H9 (cell line): ENCODE data around the gene GPATCH2. TPM values are rescaled to one million over a fixed set of nuclear protein-coding genes. Genes with fewer than 3 reads are reported as not detected.

Source experiments
- DNase-seq: peaks from one replicate; pipeline ENCODE4 v3.0.0-alpha.2; 2017
- H2AFZ ChIP-seq: one replicate; pipeline ENCODE4 v1.6.1; 2013; ENCODE audit warnings: mild to moderate bottlenecking, low read length, control low read depth, moderate library complexity
- H2AK5ac ChIP-seq: 2 replicates; pipeline ENCODE4 v1.6.1; 2013; ENCODE audit warnings: low read length, control low read depth, mixed read lengths; ENCODE audit not compliant: insufficient read length
- H2BK120ac ChIP-seq: one replicate; pipeline ENCODE4 v1.6.1; 2013; ENCODE audit warnings: low read depth, mild to moderate bottlenecking, low read length, control low read depth, inconsistent platforms; ENCODE audit not compliant: poor library complexity, severe bottlenecking
- H2BK12ac ChIP-seq: 2 replicates; pipeline ENCODE4 v1.6.1; 2013; ENCODE audit warnings: low read length, control low read depth, mixed read lengths, low read depth; ENCODE audit not compliant: insufficient read length
- H2BK15ac ChIP-seq: 2 replicates; pipeline ENCODE4 v1.6.1; 2013; ENCODE audit warnings: low read depth, low read length, control low read depth
- H2BK20ac ChIP-seq: one replicate; pipeline ENCODE4 v1.6.1; 2013; ENCODE audit warnings: low read depth, mild to moderate bottlenecking, low read length, control low read depth, inconsistent platforms; ENCODE audit not compliant: poor library complexity, severe bottlenecking
- H2BK5ac ChIP-seq: 2 replicates; pipeline ENCODE4 v1.6.1; 2013; ENCODE audit warnings: low read length, control low read depth, mixed read lengths; ENCODE audit not compliant: insufficient read length
- H3K14ac ChIP-seq: 2 replicates; pipeline ENCODE4 v1.6.1; 2013; ENCODE audit warnings: low read length, control low read depth; ENCODE audit not compliant: insufficient read depth
- H3K18ac ChIP-seq: 2 replicates; pipeline ENCODE4 v1.6.1; 2013; ENCODE audit warnings: low read depth, mild to moderate bottlenecking, mixed read lengths, low read length, control low read depth; ENCODE audit not compliant: insufficient read length
- H3K23ac ChIP-seq: 2 replicates; pipeline ENCODE4 v1.6.1; 2013; ENCODE audit warnings: low read length, control low read depth, mixed read lengths, low read depth; ENCODE audit not compliant: insufficient read length
- H3K23me2 ChIP-seq: 2 replicates; pipeline ENCODE4 v1.6.1; 2013; ENCODE audit warnings: low read depth, mild to moderate bottlenecking, mixed read lengths, low read length, control low read depth; ENCODE audit not compliant: insufficient read length, poor library complexity, severe bottlenecking
- H3K27ac ChIP-seq: 2 replicates; pipeline ENCODE4 v1.5.1; 2013; ENCODE audit warnings: low read length, control low read depth, mixed read lengths, low read depth; ENCODE audit not compliant: insufficient read length
- H3K27me3 ChIP-seq: 2 replicates; pipeline ENCODE4 v1.6.1; 2013; ENCODE audit warnings: low read length, control low read depth, inconsistent platforms; ENCODE audit not compliant: insufficient read depth
- H3K4ac ChIP-seq: 2 replicates; pipeline ENCODE4 v1.6.1; 2013; ENCODE audit warnings: low read depth, mild to moderate bottlenecking, control low read depth, inconsistent platforms, low read length, moderate library complexity
- H3K4me1 ChIP-seq: 2 replicates; pipeline ENCODE4 v1.6.1; 2013; ENCODE audit warnings: low read length, control low read depth, inconsistent platforms; ENCODE audit not compliant: insufficient read depth
- H3K4me2 ChIP-seq: 2 replicates; pipeline ENCODE4 v1.6.1; 2013; ENCODE audit warnings: low read length, control low read depth, mixed read lengths; ENCODE audit not compliant: insufficient read length, insufficient read depth
- H3K56ac ChIP-seq: 2 replicates; pipeline ENCODE4 v1.6.1; 2013; ENCODE audit warnings: low read depth, mild to moderate bottlenecking, mixed read lengths, low read length, control low read depth; ENCODE audit not compliant: insufficient read length
- H3K79me1 ChIP-seq: 2 replicates; pipeline ENCODE4 v1.6.1; 2013; ENCODE audit warnings: low read depth, mild to moderate bottlenecking, moderate library complexity, low read length, control low read depth, inconsistent platforms; ENCODE audit not compliant: insufficient read depth, poor library complexity, severe bottlenecking
- H3K79me2 ChIP-seq: 2 replicates; pipeline ENCODE4 v1.6.1; 2013; ENCODE audit warnings: low read length, control low read depth, inconsistent platforms; ENCODE audit not compliant: insufficient read depth
- H3K9ac ChIP-seq: 2 replicates; pipeline ENCODE4 v1.6.1; 2013; ENCODE audit warnings: low read length, control low read depth, mixed read lengths; ENCODE audit not compliant: insufficient read length; ENCODE audit errors: extremely low read depth
- H3K9me3 ChIP-seq: one replicate; pipeline ENCODE4 v1.6.1; 2013; ENCODE audit warnings: low read depth, low read length, inconsistent platforms; ENCODE audit not compliant: control insufficient read depth
- H3T11ph ChIP-seq: one replicate; pipeline ENCODE4 v1.6.1; 2013; ENCODE audit warnings: mild to moderate bottlenecking, low read length, control low read depth, inconsistent platforms
- H4K20me1 ChIP-seq: one replicate; pipeline ENCODE4 v1.6.1; 2013; ENCODE audit not compliant: control insufficient read depth, insufficient read length, insufficient read depth
- H4K5ac ChIP-seq: 2 replicates; pipeline ENCODE4 v1.6.1; 2013; ENCODE audit warnings: low read depth, mild to moderate bottlenecking, mixed read lengths, low read length, control low read depth; ENCODE audit not compliant: insufficient read length
- H4K8ac ChIP-seq: replicated peaks from 2 replicates; pipeline ENCODE4 v1.6.1; 2013; ENCODE audit warnings: low read length, control low read depth, mixed read lengths, low read depth; ENCODE audit not compliant: insufficient read length
- H4K91ac ChIP-seq: 2 replicates; pipeline ENCODE4 v1.6.1; 2013; ENCODE audit warnings: low read depth, mild to moderate bottlenecking, moderate library complexity, mixed read lengths, low read length, control low read depth; ENCODE audit not compliant: insufficient read length
- H3K27ac Mint-ChIP-seq, 3 experiments: 2 replicates in 2 of 3; 3 replicates in 1 of 3; pipeline ENCODE4 v1.8.0; 2020 to 2021; ENCODE audit warnings: mixed read lengths in 3 of 3, mild to moderate bottlenecking in 1 of 3, moderate library complexity in 1 of 3
- H3K27me3 Mint-ChIP-seq: 2 replicates; pipeline ENCODE4 v1.8.0; 2021; ENCODE audit warnings: low read depth, mild to moderate bottlenecking, moderate library complexity, mixed read lengths
- H3K36me3 Mint-ChIP-seq, 3 experiments: 2 replicates in 2 of 3; 3 replicates in 1 of 3; pipeline ENCODE4 v1.8.0; 2020 to 2021; ENCODE audit warnings: low read depth in 3 of 3, mixed read lengths in 3 of 3; ENCODE audit not compliant: insufficient read depth in 1 of 3
- H3K4me1 Mint-ChIP-seq, 2 experiments: 2 replicates each; pipeline ENCODE4 v1.8.0; 2020; ENCODE audit warnings: mixed read lengths in 2 of 2
- H3K4me3 Mint-ChIP-seq, 2 experiments: 2 replicates in 1 of 2; 3 replicates in 1 of 2; pipeline ENCODE4 v1.8.0; 2020 to 2021; ENCODE audit warnings: mild to moderate bottlenecking in 2 of 2, mixed read lengths in 2 of 2, moderate library complexity in 1 of 2
- H3K9me3 Mint-ChIP-seq, 2 experiments: 2 replicates in 1 of 2; 3 replicates in 1 of 2; pipeline ENCODE4 v1.8.0; 2020; ENCODE audit warnings: mild to moderate bottlenecking in 2 of 2, mixed read lengths in 2 of 2, moderate library complexity in 1 of 2
- CTCF ChIP-seq: fragments of 200-600 bp; sonication (generic); conservative IDR thresholded peaks from 3 replicates; pipeline ENCODE4 v1.8.0; 2021; ENCODE audit warnings: antibody characterized with exemption, mild to moderate bottlenecking
- total RNA-seq: library from RNA; stranded (reverse); gene quantifications from 2 replicates; pipeline ENCODE4 v1.2.1, GENCODE V29; 2021

Gene GPATCH2
- total RNA-seq, 1 experiment from 2014 or later: 14.3 TPM

GRCh38 chr1:217577336-217577735, 53.6 kb downstream of the GPATCH2 start:
- H3K9ac ChIP-seq: no peak overlapping the region
- no peak overlapping the region for H3K4ac ChIP-seq
- Mint-ChIP-seq H3K4me1 (no peaks in the 10 kb centered on the region), H3K9me3 (no peaks in the 10 kb centered on the region), H3K4me3 (no peak overlapping the region), H3K36me3 (no peaks in the 10 kb centered on the region), H3K27me3 (no peaks in the 10 kb centered on the region), H3K27ac (no peak overlapping the region)
- H3K23ac ChIP-seq: no peak overlapping the region
- H2BK5ac ChIP-seq: no peak overlapping the region
- no peak overlapping the region for H2BK20ac ChIP-seq
- no peaks in the 10 kb centered on the region for H3K79me2 ChIP-seq
- H3K56ac ChIP-seq: no peak overlapping the region
- H3K79me1 ChIP-seq: no peaks in the 10 kb centered on the region
- no peaks in the 10 kb centered on the region for H4K20me1 ChIP-seq
- no peak overlapping the region for H3K4me2 ChIP-seq
- no peaks in the 10 kb centered on the region for H3K4me1 ChIP-seq
- no peak overlapping the region for H2BK120ac ChIP-seq
- no peak overlapping the region for H2AFZ ChIP-seq
- H3K27me3 ChIP-seq: no peaks in the 10 kb centered on the region
- TF ChIP-seq CTCF: no peak
- H3K27ac ChIP-seq: no peak overlapping the region
- H4K91ac ChIP-seq: no peak overlapping the region
- H2BK15ac ChIP-seq: no peak overlapping the region
- no peak overlapping the region for H2BK12ac ChIP-seq
- no peaks in the 10 kb centered on the region for H3K23me2 ChIP-seq
- H3K18ac ChIP-seq: no peak overlapping the region
- H4K5ac ChIP-seq: no peak overlapping the region
- H3K9me3 ChIP-seq: no peaks in the 10 kb centered on the region
- no peak overlapping the region for H3T11ph ChIP-seq
- no peak for DNase-seq
- no peak overlapping the region for H3K14ac ChIP-seq
- no peak overlapping the region for H2AK5ac ChIP-seq
- no peak overlapping the region for H4K8ac ChIP-seq
